ENCODE data around the gene COX6B1. TPM values are rescaled to one million over a fixed set of nuclear protein-coding genes. Genes with fewer than 3 reads are reported as not detected.
"Not testable (repeated sequence)": the region's sequence is repeated elsewhere in the genome, so short reads cannot be mapped to it uniquely, and the experiment has no call there.

The COX6B1 gene
- total RNA-seq, 3 donors from 2014 or later (not counting 1 experiment from before 2014, with no cell fraction given): 213 to 247 (median 215) TPM

DNA sequence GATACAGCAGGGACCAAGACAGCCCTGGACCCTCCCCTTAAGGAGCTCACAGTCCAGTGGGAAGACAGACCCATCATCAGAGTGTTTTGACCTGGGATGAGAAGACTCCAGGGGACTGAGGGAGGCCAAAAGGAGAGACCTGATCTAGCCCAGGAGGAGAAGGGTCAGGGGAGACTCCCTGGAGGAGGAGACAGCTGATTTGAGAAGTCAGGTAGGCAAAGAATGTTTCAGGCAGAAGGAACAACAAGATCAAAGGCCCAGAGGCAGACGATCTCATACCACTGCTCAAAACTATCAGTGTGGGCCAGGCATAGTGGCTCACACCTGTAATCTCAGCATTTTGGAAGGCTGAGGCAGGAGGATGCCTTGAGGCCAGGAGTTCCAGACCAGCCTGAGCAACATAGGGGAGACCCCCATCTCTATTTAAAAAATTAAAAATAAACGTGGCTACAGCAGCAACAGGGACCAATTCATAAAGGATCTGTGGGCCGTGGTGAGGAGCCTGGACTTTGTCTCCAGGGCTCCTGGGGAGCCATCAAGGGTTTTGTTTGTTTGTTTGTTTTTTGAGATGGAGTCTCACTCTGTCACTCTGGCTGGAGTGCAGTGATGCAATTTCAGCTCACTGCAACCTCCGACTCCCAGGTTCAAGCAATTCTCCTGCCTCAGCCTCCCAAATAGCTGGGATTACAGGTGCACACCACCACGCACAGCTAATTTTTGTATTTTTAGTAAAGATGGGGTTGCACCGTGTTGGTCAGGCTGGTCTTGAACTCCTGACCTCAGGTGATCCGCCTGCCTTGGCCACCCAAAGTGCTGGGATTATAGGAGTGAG lies 2.2 kb upstream of the COX6B1 start:
- Mint-ChIP-seq H3K4me1 (peaks cover 24 to 32% of the 10 kb centered on the region in 2 donors), H3K4me3 (peak overlapping the region; percentile 88), H3K27me3 (ENCODE audit: low read depth in 2 of 2) (no peaks in the 10 kb centered on the region), H3K27ac (peak overlapping the region in 1 of 2 donors; percentile 89), H3K36me3 (no peaks in the 10 kb centered on the region), H3K9me3 (no peaks in the 10 kb centered on the region)
- 91% methylated on average over 7 of the region's 7 CpGs for WGBS (ENCODE audit: insufficient coverage)
- TF ChIP-seq CTCF (IDR thresholded peaks at IDR 0.05): no peak
- Histone ChIP-seq H3K27me3 (ENCODE audit: control insufficient read depth, insufficient read depth, low read length) (no peaks in the 10 kb centered on the region), H3K27ac (ENCODE audit: low read length) (no peak overlapping the region), H3K4me1 (ENCODE audit: control insufficient read depth, insufficient read depth, low read length) (peaks cover 54% of the 10 kb centered on the region), H3K9me3 (ENCODE audit: control insufficient read depth, insufficient read depth, low read length) (no peaks in the 10 kb centered on the region), H3K36me3 (ENCODE audit: control insufficient read depth, insufficient read depth, low read length) (peaks cover 4% of the 10 kb centered on the region), H3K4me3 (ENCODE audit: low read length) (no peak overlapping the region)
- intact Hi-C loops (cut with micrococcal nuclease): no loop called here
- ATAC-seq: no peak
- DNase-seq: peak in 1 of 2 donors; percentile 21

DNA sequence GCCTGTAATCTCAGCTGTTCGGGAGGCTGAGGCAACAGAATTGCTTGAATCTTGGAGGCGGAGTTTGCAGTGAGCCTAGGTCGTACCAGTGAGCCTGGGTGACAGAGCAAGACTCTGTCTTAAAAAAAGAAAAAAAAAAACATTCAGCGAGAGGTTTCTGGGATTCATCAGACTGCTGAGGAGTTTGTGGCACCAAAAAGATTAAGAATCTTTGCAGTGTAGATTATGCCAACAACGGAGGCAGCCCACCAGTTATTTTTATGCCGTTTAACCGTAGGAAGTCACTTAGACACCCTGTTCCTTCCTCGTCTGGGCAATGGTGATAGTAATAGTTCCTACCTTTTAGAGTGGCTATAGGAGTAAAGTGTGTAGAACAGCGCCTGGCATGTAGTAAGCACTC lies 2.5 kb downstream of the COX6B1 start:
- Histone ChIP-seq H3K4me3 (ENCODE audit: low read length) (no peak overlapping the region), H3K36me3 (ENCODE audit: control insufficient read depth, insufficient read depth, low read length) (peaks cover 20% of the 10 kb centered on the region), H3K4me1 (ENCODE audit: control insufficient read depth, insufficient read depth, low read length) (peaks cover 18% of the 10 kb centered on the region), H3K27ac (ENCODE audit: low read length) (no peak overlapping the region), H3K9me3 (ENCODE audit: control insufficient read depth, insufficient read depth, low read length) (no peaks in the 10 kb centered on the region), H3K27me3 (ENCODE audit: control insufficient read depth, insufficient read depth, low read length) (no peaks in the 10 kb centered on the region)
- DNase-seq: no peak
- no peaks in the 10 kb centered on the region for H3K36me3 Mint-ChIP-seq
- no peak for ATAC-seq
- peaks cover 13 to 29% of the 10 kb centered on the region in 2 donors for H3K4me1 Mint-ChIP-seq
- no peak overlapping the region for H3K4me3 Mint-ChIP-seq
- WGBS (ENCODE audit: insufficient coverage): 60% methylated on average over 9 of the region's 9 CpGs
- no peak overlapping the region for H3K27ac Mint-ChIP-seq
- no peak for TF ChIP-seq CTCF (IDR thresholded peaks at IDR 0.05)
- intact Hi-C loops (cut with micrococcal nuclease): no loop called here
- H3K9me3 Mint-ChIP-seq: no peaks in the 10 kb centered on the region
- H3K27me3 Mint-ChIP-seq (ENCODE audit: low read depth in 2 of 2): no peaks in the 10 kb centered on the region

DNA sequence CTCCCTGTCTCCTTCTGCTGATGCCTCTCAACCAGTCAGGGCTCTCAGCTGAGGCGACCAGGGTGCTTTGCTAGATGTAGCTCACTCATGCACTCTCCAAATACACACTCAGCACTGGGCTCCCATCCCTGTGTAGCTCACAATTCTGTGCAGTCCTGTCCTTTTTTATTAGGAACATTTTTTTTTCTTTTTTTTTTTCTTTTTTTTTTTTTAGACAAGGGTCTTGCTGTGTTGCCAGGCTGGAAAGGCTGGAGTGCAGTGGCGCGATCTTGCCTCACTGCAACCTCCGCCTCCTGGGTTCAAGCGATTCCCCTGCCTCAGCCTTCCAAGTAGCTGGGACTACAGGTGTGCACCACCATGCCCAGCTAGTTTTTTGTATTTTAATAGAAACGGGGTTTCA lies 6.7 kb downstream of the COX6B1 start:
- H3K36me3 Mint-ChIP-seq, H3K27ac Mint-ChIP-seq: not testable (repeated sequence)

DNA sequence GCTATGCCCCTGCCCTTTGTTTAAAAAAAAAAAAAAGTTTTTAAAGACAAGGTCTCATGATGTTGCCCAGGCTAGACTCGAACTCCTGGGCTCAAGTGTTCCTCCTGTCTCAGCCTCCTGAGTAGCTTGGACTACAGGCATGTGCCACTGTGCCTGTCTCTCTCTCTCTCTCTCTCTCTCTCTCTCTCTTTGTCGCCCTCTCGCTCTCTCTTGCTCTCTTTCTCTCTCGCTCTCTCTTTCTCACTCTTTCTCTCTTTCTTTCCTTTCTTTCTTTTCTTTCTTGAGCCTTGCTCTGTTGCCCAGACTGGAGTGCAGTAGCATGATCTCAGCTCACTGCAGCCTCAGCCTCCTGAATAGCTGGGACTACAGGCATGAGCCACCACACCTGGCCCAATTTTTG lies 7.5 kb downstream of the COX6B1 start:
- H3K4me1 Mint-ChIP-seq: peaks cover 6 to 23% of the 10 kb centered on the region in 2 donors
- H3K4me1 ChIP-seq (ENCODE audit: control insufficient read depth, insufficient read depth, low read length): no peaks in the 10 kb centered on the region
- H3K27ac ChIP-seq (ENCODE audit: low read length): no peak overlapping the region
- H3K4me3 ChIP-seq (ENCODE audit: low read length): no peak overlapping the region
- intact Hi-C loops (cut with micrococcal nuclease): no loop called here
- WGBS (ENCODE audit: insufficient coverage): 94% methylated on average over 4 of the region's 4 CpGs
- H3K27me3 Mint-ChIP-seq (ENCODE audit: low read depth in 2 of 2): no peaks in the 10 kb centered on the region
- peaks cover 52% of the 10 kb centered on the region for H3K36me3 ChIP-seq (ENCODE audit: control insufficient read depth, insufficient read depth, low read length)
- H3K9me3 Mint-ChIP-seq: no peaks in the 10 kb centered on the region
- H3K27ac Mint-ChIP-seq: no peak overlapping the region
- no peak overlapping the region for H3K4me3 Mint-ChIP-seq
- H3K36me3 Mint-ChIP-seq: no peaks in the 10 kb centered on the region
- TF ChIP-seq CTCF (IDR thresholded peaks at IDR 0.05): no peak
- ATAC-seq: no peak
- H3K9me3 ChIP-seq (ENCODE audit: control insufficient read depth, insufficient read depth, low read length): no peaks in the 10 kb centered on the region
- DNase-seq: no peak
- no peaks in the 10 kb centered on the region for H3K27me3 ChIP-seq (ENCODE audit: control insufficient read depth, insufficient read depth, low read length)

More for the DNA sequence above, 6.7 kb downstream of the COX6B1 start:
- H3K4me1 Mint-ChIP-seq: peaks cover 6 to 23% of the 10 kb centered on the region in 2 donors
- intact Hi-C loops (cut with micrococcal nuclease); ATAC-seq; H3K27me3 ChIP-seq (ENCODE audit: control insufficient read depth, insufficient read depth, low read length); H3K27ac ChIP-seq (ENCODE audit: low read length); H3K4me1 ChIP-seq (ENCODE audit: control insufficient read depth, insufficient read depth, low read length); H3K27me3 Mint-ChIP-seq (ENCODE audit: low read depth in 2 of 2); H3K4me3 Mint-ChIP-seq; DNase-seq; H3K4me3 ChIP-seq (ENCODE audit: low read length); H3K9me3 ChIP-seq (ENCODE audit: control insufficient read depth, insufficient read depth, low read length); H3K9me3 Mint-ChIP-seq: not testable (repeated sequence)
- 95% methylated on average over 6 of the region's 6 CpGs for WGBS (ENCODE audit: insufficient coverage)
- H3K36me3 ChIP-seq (ENCODE audit: control insufficient read depth, insufficient read depth, low read length): peaks cover 50% of the 10 kb centered on the region
